GM19043 (cell line): ENCODE data around the gene ADCY4.
"Not testable (repeated sequence)": the region's sequence is repeated elsewhere in the genome, so short reads cannot be mapped to it uniquely, and the experiment has no call there.

ENCODE experiments used
- ATAC-seq: cut with Tn5 transposase; IDR thresholded peaks from one replicate; pipeline ENCODE4 v1.9.1; 2021; ENCODE audit warnings: low read depth; ENCODE audit not compliant: unreplicated experiment

Gene ADCY4

GRCh38 chr14:24340606-24341005, 5.7 kb upstream of the ADCY4 start:
- no peak for ATAC-seq

- peak; percentile 85 for ATAC-seq
Observed at GRCh38 chr14:24339284-24340151, 4.6 kb upstream of the ADCY4 start, which contains the start of gene RIPK3. Gene RIPK3 (minus strand): TSS chr14:24339991. CDS start chr14:24339826, 165 bp downstream.

GRCh38 chr14:24338843-24339242, 4.0 kb upstream of the ADCY4 start:
- no peak for ATAC-seq

- ATAC-seq = no peak
Observed at GRCh38 chr14:24337824-24338175, 2.9 kb upstream of the ADCY4 start.

GRCh38 chr14:24337144-24337823, 2.4 kb upstream of the ADCY4 start:
- no peak for ATAC-seq

GRCh38 chr14:24335461-24336171, 745 bp upstream of the ADCY4 start:
- ATAC-seq = no peak

GRCh38 chr14:24332268-24332993, 2.4 kb downstream of the ADCY4 start:
- ATAC-seq = peak; percentile 67

GRCh38 chr14:24331731-24332267, 3.1 kb downstream of the ADCY4 start:
- no peak for ATAC-seq

GRCh38 chr14:24330973-24331674, 3.7 kb downstream of the ADCY4 start:
- ATAC-seq = no peak

GRCh38 chr14:24329736-24330135, 5.1 kb downstream of the ADCY4 start:
- ATAC-seq = no peak

- ATAC-seq = no peak
Observed at GRCh38 chr14:24329073-24329663, 5.7 kb downstream of the ADCY4 start.

- ATAC-seq = not testable (repeated sequence)
Observed at GRCh38 chr14:24327914-24328313, 7.0 kb downstream of the ADCY4 start.

GRCh38 chr14:24327303-24327702, 7.6 kb downstream of the ADCY4 start:
- ATAC-seq = no peak

- no peak for ATAC-seq
Observed at GRCh38 chr14:24325963-24326362, 8.9 kb downstream of the ADCY4 start.

GRCh38 chr14:24325041-24325530, 9.8 kb downstream of the ADCY4 start:
- no peak for ATAC-seq

- no peak for ATAC-seq
Observed at GRCh38 chr14:24324024-24324423, 10.8 kb downstream of the ADCY4 start.

- ATAC-seq = no peak
Observed at GRCh38 chr14:24323341-24323740, 11.5 kb downstream of the ADCY4 start.

- ATAC-seq = no peak
Observed at GRCh38 chr14:24322672-24323071, 12.2 kb downstream of the ADCY4 start.
